ENCODE measurements around the gene KIRREL2. TPM values are rescaled to one million over a fixed set of nuclear protein-coding genes. Genes with fewer than 3 reads are reported as not detected.
"Not testable (repeated sequence)": the region's sequence is repeated elsewhere in the genome, so short reads cannot be mapped to it uniquely, and the experiment has no call there.

KIRREL2 gene
- total RNA-seq, 2 experiments from 2014 or later: 0.78 to 0.92 TPM

DNA sequence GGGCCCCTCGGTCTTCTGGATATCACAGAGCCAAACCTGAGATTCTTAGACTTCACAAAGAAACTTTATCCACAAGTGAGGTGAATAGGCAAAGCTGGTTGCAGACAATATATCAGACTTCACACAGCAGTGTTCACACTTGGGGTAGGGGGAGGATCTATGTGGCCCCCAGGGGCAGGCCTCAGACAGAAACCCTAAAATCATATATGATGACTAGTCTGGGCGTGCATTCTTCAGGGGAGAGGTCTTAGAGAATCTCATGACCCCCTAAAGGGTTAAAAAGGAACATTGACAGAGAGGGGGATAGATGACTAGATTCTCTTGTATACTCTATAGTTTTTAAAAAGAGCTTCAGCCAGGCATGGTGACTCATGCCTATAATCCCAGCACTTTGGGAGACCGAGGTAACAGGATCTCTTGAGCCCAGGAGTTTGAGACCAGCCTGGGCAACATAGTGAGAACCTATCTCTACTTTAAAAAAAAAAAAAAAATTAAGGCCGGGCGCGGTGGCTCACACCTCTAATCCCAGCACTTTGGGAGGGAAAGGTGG is 48.5 kb downstream of the KIRREL2 start:
- Mint-ChIP-seq H3K27ac (peak overlapping the region; percentile 50), H3K4me3 (no peak overlapping the region), H3K27me3 (no peaks in the 10 kb centered on the region), H3K9me3 (no peaks in the 10 kb centered on the region), H3K4me1 (ENCODE audit: low read depth) (peaks cover 44% of the 10 kb centered on the region), H3K36me3 (peaks cover 5% of the 10 kb centered on the region)
- intact Hi-C loops (cut with micrococcal nuclease): no loop called here
- POLR2A ChIA-PET: no interaction called here
- no peak for DNase-seq
- CTCF ChIA-PET: interaction anchor here (1.2 kb wide), 1 partner anchor 20 kb away, joined by 3 read pairs; no protein-coding TSS in a partner anchor

GRCh38 chr19:35907377-35907745 is 50.6 kb downstream of the KIRREL2 start:
- Mint-ChIP-seq H3K4me1 (ENCODE audit: low read depth) (peaks cover 38% of the 10 kb centered on the region), H3K27me3 (no peaks in the 10 kb centered on the region), H3K9me3 (no peaks in the 10 kb centered on the region), H3K27ac (peak overlapping the region; percentile 28), H3K4me3 (no peak overlapping the region), H3K36me3 (peaks cover 5% of the 10 kb centered on the region)
- ChIA-PET POLR2A (no interaction called here), CTCF (no interaction called here)
- intact Hi-C loops (cut with micrococcal nuclease): no loop called here
- DNase-seq: no peak

DNA sequence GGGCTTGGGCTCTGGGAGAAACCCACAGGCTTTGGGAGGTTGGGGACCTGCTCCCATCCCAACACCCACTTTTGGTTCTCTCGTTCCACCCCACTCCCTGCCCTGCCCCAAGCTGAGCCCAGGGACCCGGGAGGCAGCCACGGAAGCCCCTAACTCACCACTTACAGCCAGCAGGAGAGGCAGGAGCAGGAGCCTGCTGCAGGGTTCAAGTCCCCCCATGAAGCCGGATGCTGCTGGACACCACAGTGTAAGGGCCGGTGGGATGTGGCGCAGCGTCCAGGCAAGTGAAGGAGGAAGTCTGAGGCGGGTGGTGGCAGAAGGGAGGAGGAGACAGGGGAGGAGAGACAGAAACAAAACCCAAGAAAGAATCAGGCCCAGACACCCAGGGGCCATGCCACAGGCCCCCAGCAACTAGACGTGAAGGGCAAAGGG is 51.3 kb downstream of the KIRREL2 start, which contains the start of gene TYROBP:
Gene TYROBP (minus strand): TSS at position 286 of the 432 bp plus-strand sequence. CDS start 67 bp downstream, at position 219.
- no peaks in the 10 kb centered on the region for H3K9me3 Mint-ChIP-seq
- no peaks in the 10 kb centered on the region for H3K27me3 Mint-ChIP-seq
- H3K27ac Mint-ChIP-seq: peak within 1 kb of the TSS; percentile 28
- intact Hi-C loops (cut with micrococcal nuclease): no loop called here
- ChIA-PET CTCF (interaction anchor here (0.6 kb wide), 1 partner anchor 51 kb away, joined by 3 read pairs; no protein-coding TSS in a partner anchor), POLR2A (no interaction called here)
- no peak within 1 kb of the TSS for H3K4me3 Mint-ChIP-seq
- peaks cover 5% of the 10 kb centered on the region for H3K36me3 Mint-ChIP-seq
- DNase-seq: no peak
- peaks cover 34% of the 10 kb centered on the region for H3K4me1 Mint-ChIP-seq (ENCODE audit: low read depth)

GRCh38 chr19:35908973-35909683 is 52.4 kb downstream of the KIRREL2 start:
- Mint-ChIP-seq H3K36me3 (no peaks in the 10 kb centered on the region), H3K27ac (no peak overlapping the region), H3K4me3 (no peak overlapping the region), H3K9me3 (no peaks in the 10 kb centered on the region), H3K4me1 (ENCODE audit: low read depth) (peaks cover 31% of the 10 kb centered on the region), H3K27me3 (no peaks in the 10 kb centered on the region)
- intact Hi-C loops (cut with micrococcal nuclease): no loop called here
- CTCF ChIA-PET: no interaction called here
- DNase-seq: no peak
- POLR2A ChIA-PET: no interaction called here

- Mint-ChIP-seq H3K4me1 (ENCODE audit: low read depth) (peaks cover 27% of the 10 kb centered on the region), H3K27ac (no peak overlapping the region), H3K9me3 (no peaks in the 10 kb centered on the region), H3K27me3 (no peaks in the 10 kb centered on the region), H3K36me3 (no peaks in the 10 kb centered on the region), H3K4me3 (no peak overlapping the region)
- CTCF ChIA-PET: no interaction called here
- intact Hi-C loops (cut with micrococcal nuclease): no loop called here
- no peak for DNase-seq
- POLR2A ChIA-PET: no interaction called here
These were observed 52.9 kb downstream of the KIRREL2 start for GRCh38 chr19:35909684-35910035.

DNA sequence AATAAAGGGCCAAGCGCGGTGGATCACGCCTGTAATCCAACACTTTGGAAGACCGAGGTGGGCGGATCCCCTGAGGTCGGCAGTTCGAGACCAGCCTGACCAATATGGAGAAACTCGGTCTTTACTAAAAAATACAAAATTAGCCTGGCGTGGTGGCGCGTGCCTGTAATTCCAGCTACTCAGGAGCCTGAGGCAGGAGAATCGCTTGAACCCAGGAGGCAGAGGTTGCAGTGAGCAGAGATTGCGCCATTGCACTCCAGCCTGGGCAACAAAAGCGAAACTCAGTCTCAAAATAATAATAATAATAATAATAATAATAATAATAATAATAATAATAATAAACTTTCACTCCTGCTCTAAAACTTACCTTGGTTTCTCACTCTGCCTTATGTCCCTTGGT is 53.6 kb downstream of the KIRREL2 start:
- H3K9me3 Mint-ChIP-seq: not testable (repeated sequence)

GRCh38 chr19:35911173-35911572 is 54.5 kb downstream of the KIRREL2 start:
- Mint-ChIP-seq H3K4me3 (no peak overlapping the region), H3K9me3 (no peaks in the 10 kb centered on the region), H3K27me3 (no peaks in the 10 kb centered on the region), H3K27ac (peak overlapping the region; percentile 28), H3K4me1 (ENCODE audit: low read depth) (peaks cover 24% of the 10 kb centered on the region), H3K36me3 (no peaks in the 10 kb centered on the region)
- intact Hi-C loops (cut with micrococcal nuclease): no loop called here
- POLR2A ChIA-PET: no interaction called here
- no peak for DNase-seq
- CTCF ChIA-PET: interaction anchor here (0.6 kb wide), 1 partner anchor 13 kb away, joined by 3 read pairs; no protein-coding TSS in a partner anchor

More for the DNA sequence above, 53.6 kb downstream of the KIRREL2 start:
- H3K27ac Mint-ChIP-seq; H3K36me3 Mint-ChIP-seq; DNase-seq; H3K4me3 Mint-ChIP-seq; H3K27me3 Mint-ChIP-seq; intact Hi-C loops (cut with micrococcal nuclease); POLR2A ChIA-PET; CTCF ChIA-PET: not testable (repeated sequence)
- peaks cover 24% of the 10 kb centered on the region for H3K4me1 Mint-ChIP-seq (ENCODE audit: low read depth)

- Mint-ChIP-seq H3K4me3 (no peak overlapping the region), H3K36me3 (no peaks in the 10 kb centered on the region), H3K4me1 (ENCODE audit: low read depth) (peaks cover 24% of the 10 kb centered on the region), H3K27ac (peak overlapping the region; percentile 30), H3K27me3 (no peaks in the 10 kb centered on the region), H3K9me3 (no peaks in the 10 kb centered on the region)
- intact Hi-C loops (cut with micrococcal nuclease): no loop called here
- POLR2A ChIA-PET: no interaction called here
- DNase-seq: peak; percentile 66
- CTCF ChIA-PET: interaction anchor here (0.5 to 0.9 kb wide), 3 partner anchors 14 to 190 kb away, joined by 3 to 5 read pairs (median 3); no protein-coding TSS in a partner anchor
These were observed 55.1 kb downstream of the KIRREL2 start for GRCh38 chr19:35911790-35912189.

- Mint-ChIP-seq H3K4me3 (no peak overlapping the region), H3K27me3 (no peaks in the 10 kb centered on the region), H3K27ac (peak overlapping the region; percentile 38), H3K36me3 (no peaks in the 10 kb centered on the region), H3K9me3 (no peaks in the 10 kb centered on the region), H3K4me1 (ENCODE audit: low read depth) (peaks cover 22% of the 10 kb centered on the region)
- no peak for DNase-seq
- CTCF ChIA-PET: interaction anchor here (0.6 to 0.8 kb wide), 2 partner anchors 17 to 405 kb away, joined by 3 read pairs; no protein-coding TSS in a partner anchor
- intact Hi-C loops (cut with micrococcal nuclease): no loop called here
- POLR2A ChIA-PET: no interaction called here
These were observed 56.9 kb downstream of the KIRREL2 start for GRCh38 chr19:35913589-35913988.

- intact Hi-C loops (cut with micrococcal nuclease): no loop called here
- CTCF ChIA-PET: no interaction called here
- POLR2A ChIA-PET: interaction anchor here (1.6 kb wide), 1 partner anchor 12 kb away, joined by 4 read pairs; no protein-coding TSS in a partner anchor
- Mint-ChIP-seq H3K9me3 (no peaks in the 10 kb centered on the region), H3K36me3 (no peaks in the 10 kb centered on the region), H3K4me3 (no peak overlapping the region), H3K4me1 (ENCODE audit: low read depth) (peaks cover 19% of the 10 kb centered on the region), H3K27me3 (no peaks in the 10 kb centered on the region), H3K27ac (no peak overlapping the region)
- no peak for DNase-seq
These were observed 58.7 kb downstream of the KIRREL2 start for GRCh38 chr19:35915443-35915842.
